CD8-positive, alpha-beta memory T cell (primary cell): ENCODE measurements around the gene ADD3. TPM values are rescaled to one million over a fixed set of nuclear protein-coding genes. Genes with fewer than 3 reads are reported as not detected.
"Not testable (repeated sequence)": the region's sequence is repeated elsewhere in the genome, so short reads cannot be mapped to it uniquely, and the experiment has no call there.

Source experiments
- CTCF ChIA-PET: fragments of 350-600 bp; sonication (Branson Sonifier 250); formaldehyde crosslinking; loops from one replicate; lab custom pipeline; 2021; ENCODE audit warnings: antibody characterized with exemption; lab: Charles Lee
- POLR2A ChIA-PET: fragments of 350-600 bp; sonication (Branson Sonifier 250); formaldehyde crosslinking; loops from one replicate; lab custom pipeline; 2021; ENCODE audit warnings: antibody characterized with exemption; lab: Charles Lee
- DNase-seq, 5 donors: peaks; one replicate each; pipeline versions ENCODE4 v3.0.0 to v3.0.0-alpha.2; 2020 to 2022; ENCODE audit warnings: mixed read lengths in 1 of 5
- H3K27ac ChIP-seq: one replicate; pipeline ENCODE4 v1.7.0; 2013; ENCODE audit warnings: low read depth, mild to moderate bottlenecking, low read length, moderate library complexity
- H3K27me3 ChIP-seq: 2 replicates; pipeline ENCODE4 v1.7.0; 2013; ENCODE audit warnings: low read length, mild to moderate bottlenecking; ENCODE audit not compliant: insufficient read depth, poor library complexity, severe bottlenecking
- H3K36me3 ChIP-seq: 2 replicates; pipeline ENCODE4 v1.7.0; 2013; ENCODE audit warnings: mild to moderate bottlenecking, low read length, moderate library complexity; ENCODE audit not compliant: insufficient read depth
- H3K4me1 ChIP-seq: 2 replicates; pipeline ENCODE4 v1.7.0; 2013; ENCODE audit warnings: mild to moderate bottlenecking, low read length, moderate library complexity; ENCODE audit not compliant: insufficient read depth
- H3K4me3 ChIP-seq: 2 replicates; pipeline ENCODE4 v1.7.0; 2013; ENCODE audit warnings: mild to moderate bottlenecking, low read length
- H3K9me3 ChIP-seq: 2 replicates; pipeline ENCODE4 v1.7.0; 2013; ENCODE audit warnings: mild to moderate bottlenecking, low read length
- H3K27ac Mint-ChIP-seq, 8 donors: one replicate each; pipeline ENCODE4 v1.8.0; 2020 to 2021; ENCODE audit warnings: mixed read lengths in 8 of 8, mild to moderate bottlenecking in 6 of 8, inconsistent platforms in 3 of 8, moderate library complexity in 3 of 8
- H3K27me3 Mint-ChIP-seq, 2 donors: one replicate each; pipeline ENCODE4 v1.8.0; 2020 to 2021; ENCODE audit warnings: mixed read lengths in 2 of 2, mild to moderate bottlenecking in 1 of 2, moderate library complexity in 1 of 2
- H3K36me3 Mint-ChIP-seq, 3 donors: one replicate each; pipeline ENCODE4 v1.8.0; 2020 to 2021; ENCODE audit warnings: mixed read lengths in 3 of 3, inconsistent platforms in 1 of 3, mild to moderate bottlenecking in 1 of 3
- H3K4me1 Mint-ChIP-seq, 3 donors: one replicate each; pipeline ENCODE4 v1.8.0; 2020 to 2021; ENCODE audit warnings: mixed read lengths in 3 of 3, inconsistent platforms in 1 of 3, mild to moderate bottlenecking in 1 of 3
- H3K4me3 Mint-ChIP-seq, 7 donors: one replicate each; pipeline ENCODE4 v1.8.0; 2020 to 2021; ENCODE audit warnings: mixed read lengths in 7 of 7, mild to moderate bottlenecking in 6 of 7, moderate library complexity in 4 of 7, inconsistent platforms in 2 of 7
- H3K9me3 Mint-ChIP-seq, 5 donors: one replicate each; pipeline ENCODE4 v1.8.0; 2020 to 2022; ENCODE audit warnings: mixed read lengths in 5 of 5, mild to moderate bottlenecking in 3 of 5, moderate library complexity in 2 of 5, inconsistent platforms in 1 of 5
- polyA plus RNA-seq: library from polyadenylated mRNA; unstranded; fragments of 300-500 nt; fragmentation: Illumina TruSeq; gene quantifications from one replicate; pipeline ENCODE4 v1.2.3, GENCODE V29; 2021
- total RNA-seq, 2 experiments: library from RNA; stranded (reverse); gene quantifications; one replicate each; pipeline ENCODE4 v1.2.3, GENCODE V29; 2021

Gene ADD3
- total and polyA plus RNA-seq, 3 experiments from 2014 or later: 39.4 to 378 (median 50.3) TPM

- Histone ChIP-seq H3K4me1 (peaks cover 8% of the 10 kb centered on the region), H3K27me3 (no peaks in the 10 kb centered on the region), H3K36me3 (no peaks in the 10 kb centered on the region), H3K9me3 (no peaks in the 10 kb centered on the region), H3K27ac (no peak overlapping the region), H3K4me3 (no peak overlapping the region)
- H3K36me3 Mint-ChIP-seq: no peaks in the 10 kb centered on the region
- no peak for DNase-seq
- H3K27ac Mint-ChIP-seq: no peak overlapping the region
- no peak overlapping the region for H3K4me3 Mint-ChIP-seq
- CTCF ChIA-PET: interaction anchor here (0.9 to 3.6 kb wide), 7 partner anchors 9 to 95 kb away, joined by 3 to 22 read pairs (median 4); no protein-coding TSS in a partner anchor
- H3K4me1 Mint-ChIP-seq: no peaks in the 10 kb centered on the region
- H3K27me3 Mint-ChIP-seq: peaks cover 0 to 6% of the 10 kb centered on the region in 2 donors
- POLR2A ChIA-PET: no interaction called here
- H3K9me3 Mint-ChIP-seq: no peaks in the 10 kb centered on the region
Measured at GRCh38 chr10:109979215-109979614, 28.6 kb upstream of the ADD3 start.

DNA sequence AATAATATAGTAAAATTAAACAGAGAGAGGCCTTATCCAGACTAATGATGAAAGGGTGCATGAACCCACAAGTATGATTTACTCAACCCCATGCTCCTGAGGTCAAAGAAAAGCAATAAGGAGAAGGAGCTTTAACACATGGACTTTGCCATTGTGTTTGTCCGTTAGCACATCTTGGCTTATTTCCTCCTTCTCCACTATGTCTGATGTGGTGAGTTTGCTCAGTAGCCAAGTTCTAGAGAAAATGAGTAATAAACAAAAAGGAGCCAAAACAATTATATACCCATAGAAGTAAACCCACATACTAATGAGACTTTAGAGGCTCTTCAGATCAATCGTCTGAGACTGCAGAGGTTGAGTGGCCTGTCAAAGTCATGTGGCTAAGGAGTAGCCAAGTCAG is 26.1 kb upstream of the ADD3 start:
- peaks cover 0 to 3% (median 0%) of the 10 kb centered on the region in 5 donors for H3K9me3 Mint-ChIP-seq
- peaks cover 0 to 6% (median 3%) of the 10 kb centered on the region in 3 donors for H3K36me3 Mint-ChIP-seq
- Histone ChIP-seq H3K27ac (peak overlapping the region; percentile 53), H3K9me3 (no peaks in the 10 kb centered on the region), H3K4me3 (no peak overlapping the region), H3K36me3 (no peaks in the 10 kb centered on the region), H3K27me3 (no peaks in the 10 kb centered on the region), H3K4me1 (peaks cover 8% of the 10 kb centered on the region)
- ChIA-PET POLR2A (no interaction called here), CTCF (interaction anchor here (1.3 to 1.6 kb wide), 1 partner anchor 98 kb away, joined by 3 to 4 read pairs; no protein-coding TSS in a partner anchor)
- no peak overlapping the region for H3K27ac Mint-ChIP-seq
- no peak for DNase-seq
- no peak overlapping the region for H3K4me3 Mint-ChIP-seq
- peaks cover 0 to 6% of the 10 kb centered on the region in 2 donors for H3K27me3 Mint-ChIP-seq
- H3K4me1 Mint-ChIP-seq: no peaks in the 10 kb centered on the region

- peaks cover 8% of the 10 kb centered on the region for H3K4me1 ChIP-seq
- POLR2A ChIA-PET: no interaction called here
- peaks cover 0 to 6% of the 10 kb centered on the region in 2 donors for H3K27me3 Mint-ChIP-seq
- CTCF ChIA-PET: interaction anchor here (1.6 kb wide), 1 partner anchor 98 kb away, joined by 4 read pairs; no protein-coding TSS in a partner anchor
- no peaks in the 10 kb centered on the region for H3K9me3 ChIP-seq
- H3K36me3 ChIP-seq: no peaks in the 10 kb centered on the region
- peaks cover 0 to 6% (median 3%) of the 10 kb centered on the region in 3 donors for H3K36me3 Mint-ChIP-seq
- H3K27ac Mint-ChIP-seq: no peak overlapping the region
- peak overlapping the region; percentile 53 for H3K27ac ChIP-seq
- no peak for DNase-seq
- no peaks in the 10 kb centered on the region for H3K27me3 ChIP-seq
- peaks cover 0 to 3% (median 0%) of the 10 kb centered on the region in 5 donors for H3K9me3 Mint-ChIP-seq
- no peaks in the 10 kb centered on the region for H3K4me1 Mint-ChIP-seq
- no peak overlapping the region for H3K4me3 Mint-ChIP-seq
- no peak overlapping the region for H3K4me3 ChIP-seq
Measured at GRCh38 chr10:109982123-109982522, 25.7 kb upstream of the ADD3 start.

DNA sequence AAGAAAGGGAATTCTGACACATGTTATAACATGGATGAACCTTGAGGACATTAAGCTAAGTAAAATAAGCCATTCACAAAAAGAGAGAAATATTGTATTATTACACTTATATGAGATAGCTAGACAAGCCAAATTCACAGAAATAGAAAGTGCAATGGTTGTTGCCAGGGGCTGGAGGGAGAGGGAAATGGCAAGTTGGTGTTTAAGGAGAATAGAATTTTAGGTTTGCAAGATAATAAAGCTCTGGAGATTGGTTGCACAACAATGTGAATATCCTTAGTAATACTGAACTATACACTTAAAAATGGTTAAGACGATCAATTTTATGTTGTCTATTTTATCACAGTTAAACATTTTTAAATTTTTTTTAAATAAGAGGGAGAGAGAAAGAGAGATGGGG is 25.0 kb upstream of the ADD3 start:
- no peak overlapping the region for H3K4me3 ChIP-seq
- H3K36me3 ChIP-seq: no peaks in the 10 kb centered on the region
- H3K4me1 ChIP-seq: peaks cover 8% of the 10 kb centered on the region
- peaks cover 0 to 6% (median 3%) of the 10 kb centered on the region in 3 donors for H3K36me3 Mint-ChIP-seq
- H3K27ac ChIP-seq: peak overlapping the region; percentile 53
- H3K27me3 Mint-ChIP-seq: peaks cover 0 to 6% of the 10 kb centered on the region in 2 donors
- no peaks in the 10 kb centered on the region for H3K4me1 Mint-ChIP-seq
- H3K27me3 ChIP-seq: no peaks in the 10 kb centered on the region
- H3K9me3 ChIP-seq: no peaks in the 10 kb centered on the region
- H3K9me3 Mint-ChIP-seq: peaks cover 0 to 3% (median 0%) of the 10 kb centered on the region in 5 donors
- ChIA-PET POLR2A (no interaction called here), CTCF (interaction anchor here (1.6 kb wide), 1 partner anchor 99 kb away, joined by 4 read pairs; no protein-coding TSS in a partner anchor)
- H3K4me3 Mint-ChIP-seq: no peak overlapping the region
- H3K27ac Mint-ChIP-seq: no peak overlapping the region
- no peak for DNase-seq

DNA sequence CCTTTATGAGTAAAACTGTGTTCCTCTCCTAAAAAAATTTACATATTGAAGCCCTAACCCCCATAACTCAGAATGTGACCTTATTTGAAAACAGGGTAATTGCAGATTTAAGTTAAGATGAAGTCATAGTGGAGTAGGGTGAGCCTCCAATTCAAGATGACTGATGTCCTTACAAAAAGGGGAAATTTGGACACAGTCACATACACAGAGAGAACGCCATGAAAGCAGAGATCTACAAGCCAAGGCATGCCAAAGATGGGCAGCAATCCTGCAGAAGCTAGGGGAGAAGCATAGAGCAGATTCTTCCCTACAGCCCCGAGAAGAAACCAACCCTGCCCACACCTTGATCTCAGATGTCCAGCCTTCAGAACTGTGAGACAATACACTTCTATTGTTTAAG is 23.8 kb upstream of the ADD3 start:
- no peak overlapping the region for H3K4me3 ChIP-seq
- H3K4me1 ChIP-seq: no peaks in the 10 kb centered on the region
- H3K9me3 Mint-ChIP-seq: peaks cover 0 to 3% (median 0%) of the 10 kb centered on the region in 5 donors
- H3K9me3 ChIP-seq: no peaks in the 10 kb centered on the region
- no peaks in the 10 kb centered on the region for H3K27me3 ChIP-seq
- H3K27me3 Mint-ChIP-seq: peaks cover 2 to 6% of the 10 kb centered on the region in 2 donors
- H3K27ac Mint-ChIP-seq: no peak overlapping the region
- no peaks in the 10 kb centered on the region for H3K4me1 Mint-ChIP-seq
- H3K4me3 Mint-ChIP-seq: no peak overlapping the region
- no peak overlapping the region for H3K27ac ChIP-seq
- ChIA-PET POLR2A (no interaction called here), CTCF (no interaction called here)
- H3K36me3 Mint-ChIP-seq: peaks cover 0 to 6% (median 3%) of the 10 kb centered on the region in 3 donors
- DNase-seq: no peak
- no peaks in the 10 kb centered on the region for H3K36me3 ChIP-seq

GRCh38 chr10:109985768-109986167 is 22.0 kb upstream of the ADD3 start:
- H3K4me1 ChIP-seq, H3K4me3 Mint-ChIP-seq, H3K27me3 ChIP-seq, H3K4me3 ChIP-seq, H3K9me3 Mint-ChIP-seq, DNase-seq, H3K27me3 Mint-ChIP-seq, POLR2A ChIA-PET, H3K27ac Mint-ChIP-seq, CTCF ChIA-PET, H3K9me3 ChIP-seq, H3K4me1 Mint-ChIP-seq, H3K36me3 Mint-ChIP-seq, H3K36me3 ChIP-seq, H3K27ac ChIP-seq: not testable (repeated sequence)

GRCh38 chr10:109987452-109988211 is 20.2 kb upstream of the ADD3 start:
- Histone ChIP-seq H3K27ac (no peak overlapping the region), H3K9me3 (no peaks in the 10 kb centered on the region), H3K36me3 (no peaks in the 10 kb centered on the region), H3K4me1 (no peaks in the 10 kb centered on the region), H3K4me3 (no peak overlapping the region), H3K27me3 (no peaks in the 10 kb centered on the region)
- no peak for DNase-seq
- Mint-ChIP-seq H3K4me1 (no peaks in the 10 kb centered on the region), H3K27ac (peak overlapping the region in 1 of 8 donors; percentile 45), H3K9me3 (peaks cover 0 to 3% (median 0%) of the 10 kb centered on the region in 5 donors), H3K27me3 (peaks cover 2 to 6% of the 10 kb centered on the region in 2 donors), H3K4me3 (no peak overlapping the region), H3K36me3 (peaks cover 0 to 6% (median 3%) of the 10 kb centered on the region in 3 donors)
- ChIA-PET POLR2A (no interaction called here), CTCF (interaction anchor here (0.7 to 1.2 kb wide), 3 partner anchors 9 to 103 kb away, joined by 3 to 5 read pairs (median 4); no protein-coding TSS in a partner anchor)

DNA sequence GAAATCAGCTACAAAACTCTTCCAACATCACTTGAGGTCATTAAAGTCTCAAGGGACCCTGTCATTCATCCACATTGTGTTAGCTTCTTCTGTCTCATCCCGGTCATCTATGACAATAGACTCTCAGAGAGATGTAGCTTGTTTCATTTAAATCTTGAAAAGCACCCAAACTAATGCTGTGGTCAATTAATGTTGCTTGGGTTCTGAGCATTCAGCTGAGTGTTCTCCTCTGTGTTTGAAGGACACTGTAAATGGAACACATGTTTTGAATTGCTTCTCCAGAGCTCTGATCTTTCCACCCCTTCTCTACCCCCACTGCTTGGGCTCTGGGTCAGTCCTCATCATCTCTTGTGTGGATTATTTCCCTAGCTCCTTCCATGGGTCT is 19.6 kb upstream of the ADD3 start:
- H3K27me3 Mint-ChIP-seq: peaks cover 2 to 6% of the 10 kb centered on the region in 2 donors
- DNase-seq: no peak
- Histone ChIP-seq H3K9me3 (no peaks in the 10 kb centered on the region), H3K36me3 (no peaks in the 10 kb centered on the region), H3K4me1 (no peaks in the 10 kb centered on the region), H3K27ac (no peak overlapping the region), H3K27me3 (no peaks in the 10 kb centered on the region), H3K4me3 (no peak overlapping the region)
- POLR2A ChIA-PET: no interaction called here
- H3K27ac Mint-ChIP-seq: peak overlapping the region in 1 of 8 donors; percentile 45
- CTCF ChIA-PET: interaction anchor here (0.7 to 1.2 kb wide), 3 partner anchors 10 to 104 kb away, joined by 3 to 5 read pairs (median 4); no protein-coding TSS in a partner anchor
- H3K4me1 Mint-ChIP-seq: no peaks in the 10 kb centered on the region
- peaks cover 0 to 6% (median 3%) of the 10 kb centered on the region in 3 donors for H3K36me3 Mint-ChIP-seq
- H3K9me3 Mint-ChIP-seq: peaks cover 0 to 3% (median 0%) of the 10 kb centered on the region in 5 donors
- no peak overlapping the region for H3K4me3 Mint-ChIP-seq
